Caki2 (cell line): ENCODE data around the gene APOL5. TPM values are rescaled to one million over a fixed set of nuclear protein-coding genes. Genes with fewer than 3 reads are reported as not detected.

Experiments
- DNase-seq: peaks from one replicate; pipeline ENCODE4 v3.0.0-alpha.2; 2015; ENCODE audit warnings: low read depth
- in situ Hi-C: cut with HindIII; loops from 2 replicates; pipeline ENCODE4 v1.10.0; 2016; ENCODE audit warnings: low sequenced_read_pairs, low pct_unique_long_range_greater_than_20kb, mixed read lengths
- total RNA-seq: library from RNA; depleted of rRNA; stranded (reverse); fragments of >200 nt; shearing (Covaris generic); gene quantifications from 2 replicates; pipeline ENCODE4 v1.2.3, GENCODE V29; 2014; ENCODE audit warnings: low replicate concordance

The APOL5 gene
- total RNA-seq, 1 experiment from 2014 or later: not detected

GRCh38 chr22:35703861-35704584 lies 13.6 kb upstream of the APOL5 start:
- no peak for DNase-seq
- in situ Hi-C loops: no loop called here

DNA sequence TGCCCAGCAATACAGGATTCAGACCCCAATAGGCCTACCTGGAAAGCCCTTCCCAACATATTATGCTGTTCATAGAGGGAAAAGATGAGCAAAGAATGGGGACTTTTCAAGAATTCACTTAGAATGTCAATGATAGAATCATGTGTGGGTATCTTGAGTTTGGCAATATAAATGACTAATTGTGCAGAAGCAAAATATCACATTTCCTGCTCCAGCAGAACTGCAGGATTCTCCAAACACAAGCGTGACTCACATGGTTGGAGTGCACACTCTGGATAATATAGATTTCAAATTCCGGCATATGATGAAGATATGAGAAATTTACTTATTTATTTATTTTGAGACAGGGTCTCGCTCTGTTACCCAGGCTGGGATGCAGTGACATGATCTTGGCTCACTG lies 12.5 kb upstream of the APOL5 start:
- in situ Hi-C loops: no loop called here
- no peak for DNase-seq

DNA sequence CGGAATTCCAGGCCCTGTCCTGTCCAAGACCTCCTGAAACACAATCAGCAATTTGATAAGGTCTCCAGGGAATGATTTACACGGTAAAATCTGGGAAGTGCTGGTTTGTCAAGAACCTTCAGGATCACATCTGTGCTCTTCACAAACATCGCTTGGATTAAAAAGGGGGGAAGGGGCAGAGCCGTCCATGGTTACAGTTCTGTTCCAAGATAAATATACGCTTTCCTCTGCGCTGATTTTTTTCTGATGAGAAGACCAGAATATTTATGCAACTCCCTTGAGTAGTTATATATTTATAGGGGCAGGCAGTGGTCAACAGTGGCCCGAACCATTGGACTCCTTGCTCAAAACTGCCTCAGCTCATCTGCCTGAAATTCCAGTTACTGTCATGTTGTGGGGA lies 9.2 kb upstream of the APOL5 start:
- in situ Hi-C loops: no loop called here

DNA sequence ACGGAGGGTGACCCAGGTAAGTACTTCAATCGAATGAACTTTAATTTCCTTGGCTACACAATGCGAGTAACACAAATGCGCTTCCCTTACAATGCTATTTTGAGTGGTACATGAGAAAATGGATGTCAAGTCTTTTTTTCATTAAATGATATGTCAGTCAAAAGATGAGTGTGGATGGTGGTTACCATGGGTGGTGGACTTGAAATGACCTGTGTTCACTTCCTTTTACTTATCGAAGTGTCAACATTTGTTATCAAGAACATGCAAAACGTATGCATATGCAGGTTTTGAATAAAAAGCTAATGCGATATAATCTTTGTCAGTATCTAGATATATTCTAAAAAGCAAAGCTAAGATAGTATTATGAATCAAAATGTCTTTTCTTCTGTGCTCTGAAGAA lies 8.8 kb upstream of the APOL5 start:
- in situ Hi-C loops: no loop called here
- DNase-seq: no peak

More for the DNA sequence above, 9.2 kb upstream of the APOL5 start:
- DNase-seq: no peak

- in situ Hi-C loops: no loop called here
These were observed 6.3 kb upstream of the APOL5 start for GRCh38 chr22:35711336-35711735.

GRCh38 chr22:35712672-35713071 lies 5.0 kb upstream of the APOL5 start:
- no peak for DNase-seq
- in situ Hi-C loops: no loop called here

More at GRCh38 chr22:35711336-35711735, 6.3 kb upstream of the APOL5 start:
- DNase-seq: no peak

DNA sequence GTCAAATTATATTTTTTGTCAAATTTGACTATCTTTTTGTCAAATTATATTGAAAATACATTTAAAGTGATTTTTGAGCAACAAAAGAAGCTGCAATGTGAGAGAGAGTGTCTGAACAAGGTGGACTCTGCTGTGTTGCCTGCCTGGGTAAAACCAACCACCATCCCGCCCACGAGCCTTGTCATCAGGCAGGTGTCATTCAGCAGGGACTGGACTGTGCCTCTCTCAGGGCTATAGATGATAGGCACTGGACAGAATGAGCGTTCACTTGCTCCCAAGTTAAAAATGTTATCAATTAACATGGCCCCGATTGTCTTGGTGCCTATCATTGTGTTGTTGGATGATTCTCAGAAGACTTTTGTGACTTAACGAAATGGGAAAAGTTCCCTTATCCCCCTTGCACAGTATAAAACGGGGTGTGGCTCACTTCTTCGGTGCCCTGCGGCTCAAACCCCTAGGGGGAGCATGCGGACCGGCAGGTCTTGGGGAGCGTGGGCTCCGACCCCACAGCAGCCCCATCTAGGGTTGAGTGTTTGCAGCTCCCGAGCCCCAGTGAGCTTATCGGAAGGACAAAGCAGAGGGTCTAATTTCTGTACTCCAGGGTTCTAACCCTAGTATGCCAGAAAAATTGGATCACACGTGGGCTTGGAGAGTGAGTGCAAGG lies 1.7 kb downstream of the APOL5 start:
- no peak for DNase-seq
- in situ Hi-C loops: no loop called here

DNA sequence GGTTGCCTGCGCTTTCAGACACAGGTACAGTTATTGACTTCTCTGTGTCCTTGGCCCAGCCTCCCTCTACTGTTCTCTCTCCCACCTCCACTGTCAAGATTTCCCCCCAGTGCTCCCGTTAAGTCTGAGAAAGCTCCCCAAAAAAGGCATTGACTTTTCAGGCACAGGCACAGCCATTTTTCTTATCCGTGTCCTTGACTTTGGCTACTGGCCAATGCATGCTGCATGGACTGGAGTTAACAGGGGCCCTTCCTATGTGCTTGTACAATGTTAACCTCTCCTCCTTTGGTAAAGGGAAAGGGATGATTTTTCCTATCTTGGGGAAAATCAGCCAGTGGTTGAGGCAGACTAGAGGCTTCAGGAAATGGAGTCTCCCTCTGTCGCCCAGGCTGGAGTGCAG lies 4.3 kb downstream of the APOL5 start:
- in situ Hi-C loops: no loop called here
- DNase-seq: no peak

DNA sequence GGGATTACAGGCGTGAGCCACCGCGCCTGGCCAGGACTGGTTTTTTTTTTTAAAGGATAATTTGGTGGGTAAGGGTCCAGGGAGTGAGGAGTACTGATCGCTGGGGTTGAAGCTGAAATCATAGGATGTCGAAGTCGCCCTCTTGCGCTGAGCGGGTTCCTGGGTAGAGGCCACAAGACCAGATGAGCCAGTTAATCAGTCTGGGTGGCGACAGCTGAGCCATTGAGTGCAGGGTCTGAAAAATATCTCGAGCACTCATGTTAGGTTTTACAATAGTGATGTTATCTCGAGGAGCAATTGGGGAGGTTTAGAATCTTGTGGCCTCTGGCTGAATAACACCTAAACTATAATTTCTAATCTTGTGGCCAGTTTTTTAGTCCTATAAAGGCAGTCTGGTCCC lies 7.8 kb downstream of the APOL5 start:
- in situ Hi-C loops: no loop called here

DNA sequence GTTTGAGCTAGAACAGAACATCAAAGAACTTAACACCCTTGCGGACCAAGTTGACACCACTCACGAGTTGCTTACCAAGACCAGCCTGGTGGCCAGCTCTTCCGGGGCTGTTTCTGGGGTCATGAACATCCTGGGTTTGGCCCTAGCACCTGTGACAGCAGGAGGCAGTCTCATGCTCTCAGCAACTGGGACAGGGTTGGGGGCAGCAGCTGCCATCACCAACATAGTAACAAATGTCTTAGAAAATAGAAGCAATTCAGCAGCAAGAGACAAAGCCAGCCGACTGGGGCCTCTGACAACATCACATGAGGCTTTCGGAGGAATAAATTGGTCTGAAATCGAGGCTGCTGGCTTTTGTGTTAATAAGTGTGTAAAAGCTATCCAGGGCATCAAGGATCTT lies 8.7 kb downstream of the APOL5 start:
- in situ Hi-C loops: no loop called here

More for the DNA sequence above, 7.8 kb downstream of the APOL5 start:
- DNase-seq: no peak

DNA sequence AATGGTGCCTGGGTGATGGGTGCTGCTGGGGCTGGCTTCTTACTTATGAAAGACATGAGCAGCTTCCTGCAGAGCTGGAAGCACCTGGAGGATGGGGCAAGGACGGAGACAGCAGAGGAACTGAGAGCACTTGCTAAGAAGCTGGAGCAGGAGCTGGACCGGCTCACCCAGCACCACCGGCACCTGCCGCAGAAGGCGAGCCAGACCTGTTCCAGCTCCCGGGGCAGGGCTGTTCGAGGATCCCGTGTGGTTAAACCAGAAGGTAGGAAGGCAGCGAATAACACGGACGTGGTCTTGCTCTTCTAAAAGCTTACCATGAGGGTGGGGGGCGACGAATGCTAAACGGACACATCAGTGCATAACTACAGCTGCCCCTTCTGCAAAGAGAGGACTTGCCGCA lies 9.3 kb downstream of the APOL5 start:
- in situ Hi-C loops: no loop called here
- DNase-seq: no peak

More for the DNA sequence above, 8.7 kb downstream of the APOL5 start:
- DNase-seq: no peak

GRCh38 chr22:35727436-35727835 lies 9.8 kb downstream of the APOL5 start:
- DNase-seq: no peak
- in situ Hi-C loops: no loop called here

- DNase-seq: no peak
- in situ Hi-C loops: no loop called here
These were observed 11.1 kb downstream of the APOL5 start for GRCh38 chr22:35728639-35729308.

DNA sequence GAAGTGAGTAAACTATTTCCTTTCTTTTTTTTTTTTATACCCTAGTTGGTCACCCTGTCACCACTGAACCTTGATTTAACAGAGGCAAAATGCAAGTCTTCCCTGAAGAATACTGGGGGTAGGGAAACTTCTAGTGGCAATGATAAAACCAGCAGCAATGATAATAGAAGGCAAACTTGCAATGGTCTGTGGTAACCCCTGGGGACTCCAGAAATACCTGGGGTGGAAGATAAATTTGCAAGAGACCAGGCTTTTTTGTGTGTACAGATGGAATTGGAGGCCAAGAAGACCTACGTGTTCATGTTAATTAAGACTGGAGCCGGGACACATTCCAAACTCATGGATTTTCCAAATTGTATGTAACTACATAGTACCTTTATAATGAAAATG lies 11.6 kb downstream of the APOL5 start:
- in situ Hi-C loops: no loop called here
- no peak for DNase-seq

DNA sequence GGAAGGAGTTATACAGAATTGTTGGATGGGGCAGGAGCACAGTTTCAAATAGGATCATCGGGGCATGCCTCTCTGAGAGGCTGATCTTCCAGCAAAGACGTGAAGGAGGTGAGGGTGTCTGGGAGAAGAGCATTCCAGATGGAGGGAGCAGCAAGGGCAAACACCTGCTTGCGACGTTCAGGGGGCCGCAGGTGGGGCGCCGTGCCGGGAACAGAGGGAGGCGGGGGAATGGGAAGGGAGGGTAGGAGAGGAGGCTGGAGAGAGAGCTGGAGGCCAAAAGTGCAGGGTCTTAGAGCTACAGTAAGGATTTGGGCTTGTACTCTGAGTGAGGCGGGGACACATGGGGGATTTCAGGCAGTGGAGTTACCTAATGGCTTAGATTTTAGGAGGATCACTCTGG lies 13.6 kb downstream of the APOL5 start:
- no peak for DNase-seq
- in situ Hi-C loops: no loop called here

DNA sequence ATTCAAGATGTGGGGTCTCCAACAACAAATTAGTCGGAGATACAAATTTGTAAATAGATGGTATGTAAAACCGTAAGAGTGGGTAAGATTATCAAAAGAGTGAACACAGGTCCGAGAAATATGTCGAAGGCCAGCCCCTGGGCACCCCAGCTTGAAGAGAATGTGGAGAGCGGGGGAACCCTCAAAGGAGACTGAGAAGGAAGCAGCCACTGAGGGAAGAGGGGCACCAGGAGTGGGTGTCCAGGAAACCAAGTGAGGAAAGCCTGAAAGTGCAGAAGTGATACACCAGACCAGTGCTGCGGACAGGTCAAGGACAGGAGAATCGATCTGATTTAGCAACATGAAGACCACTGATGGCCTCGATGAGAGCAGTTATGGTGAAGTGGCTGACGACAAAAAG lies 14.4 kb downstream of the APOL5 start:
- DNase-seq: no peak
- in situ Hi-C loops: no loop called here

GRCh38 chr22:35733036-35733435 lies 15.4 kb downstream of the APOL5 start:
- DNase-seq: no peak
- in situ Hi-C loops: no loop called here

GRCh38 chr22:35733791-35734516 lies 16.3 kb downstream of the APOL5 start:
- no peak for DNase-seq
- in situ Hi-C loops: no loop called here

DNA sequence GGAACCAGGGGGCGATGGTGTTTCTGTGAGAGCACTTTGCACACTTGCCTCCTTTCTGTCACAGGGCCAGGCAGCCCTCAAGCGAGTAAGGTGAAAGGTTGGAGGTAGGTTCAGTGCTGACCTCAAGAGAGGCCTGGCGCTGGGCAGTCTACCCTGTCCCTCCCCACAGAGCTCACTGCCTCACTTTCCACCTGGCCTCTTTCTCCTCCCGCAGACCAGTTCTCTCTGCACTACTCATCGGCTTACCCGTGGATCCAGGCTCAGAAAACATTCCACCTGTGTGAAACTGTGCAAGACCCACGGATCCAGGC lies 16.8 kb downstream of the APOL5 start:
- DNase-seq: no peak
- in situ Hi-C loops: no loop called here
